Coronary artery (tissue), 2 donors: ENCODE results near the gene C16orf74.

Experiments
- DNase-seq: peaks from one replicate; pipeline ENCODE4 v3.0.0-alpha.2; 2017; ENCODE audit warnings: low spot score
- H3K27ac ChIP-seq, 2 donors: fragments of 200-600 bp; sonication (generic); one replicate each; pipeline ENCODE4 v1.5.1; 2016 to 2019
- H3K4me3 ChIP-seq: fragments of 200-600 bp; sonication (generic); 2 replicates; pipeline ENCODE4 v1.5.1; 2016; ENCODE audit warnings: mild to moderate bottlenecking, moderate library complexity
- CTCF ChIP-seq: fragments of 200-600 bp; sonication (generic); IDR thresholded peaks from one replicate; pipeline ENCODE4 v1.5.1; 2019; ENCODE audit warnings: antibody characterized with exemption

Gene C16orf74

GRCh38 chr16:85765211-85765610, 14.3 kb upstream of the C16orf74 start:
- no peak for TF ChIP-seq CTCF
- no peak overlapping the region for H3K4me3 ChIP-seq
- DNase-seq: no peak
- no peak overlapping the region for H3K27ac ChIP-seq

- no peak overlapping the region for H3K27ac ChIP-seq
- TF ChIP-seq CTCF: no peak
- DNase-seq: no peak
- no peak overlapping the region for H3K4me3 ChIP-seq
Observed at GRCh38 chr16:85763616-85764015, 12.7 kb upstream of the C16orf74 start.

GRCh38 chr16:85762970-85763369, 12.1 kb upstream of the C16orf74 start:
- Histone ChIP-seq H3K4me3 (no peak overlapping the region), H3K27ac (no peak overlapping the region)
- TF ChIP-seq CTCF: no peak
- no peak for DNase-seq

- H3K27ac ChIP-seq: no peak overlapping the region
- no peak for DNase-seq
- no peak for TF ChIP-seq CTCF
- H3K4me3 ChIP-seq: no peak overlapping the region
Observed at GRCh38 chr16:85761861-85762260, 11.0 kb upstream of the C16orf74 start.

- H3K27ac ChIP-seq: no peak overlapping the region
- no peak overlapping the region for H3K4me3 ChIP-seq
- TF ChIP-seq CTCF: no peak
- no peak for DNase-seq
Observed at GRCh38 chr16:85759631-85760419, 8.9 kb upstream of the C16orf74 start.

- no peak overlapping the region for H3K27ac ChIP-seq
- no peak for DNase-seq
- TF ChIP-seq CTCF: no peak
- no peak overlapping the region for H3K4me3 ChIP-seq
Observed at GRCh38 chr16:85759136-85759535, 8.2 kb upstream of the C16orf74 start.

GRCh38 chr16:85757341-85757822, 6.5 kb upstream of the C16orf74 start:
- no peak overlapping the region for H3K4me3 ChIP-seq
- DNase-seq: no peak
- no peak overlapping the region for H3K27ac ChIP-seq
- no peak for TF ChIP-seq CTCF
